Measurements from ENCODE around the gene INPP4A. TPM values are rescaled to one million over a fixed set of nuclear protein-coding genes. Genes with fewer than 3 reads are reported as not detected.

INPP4A gene
- total and polyA plus RNA-seq, 2 of the 13 experiments (the other 11 are each of a cell fraction or from before 2014, with no cell fraction given) = 10.1 to 10.9 TPM

DNA sequence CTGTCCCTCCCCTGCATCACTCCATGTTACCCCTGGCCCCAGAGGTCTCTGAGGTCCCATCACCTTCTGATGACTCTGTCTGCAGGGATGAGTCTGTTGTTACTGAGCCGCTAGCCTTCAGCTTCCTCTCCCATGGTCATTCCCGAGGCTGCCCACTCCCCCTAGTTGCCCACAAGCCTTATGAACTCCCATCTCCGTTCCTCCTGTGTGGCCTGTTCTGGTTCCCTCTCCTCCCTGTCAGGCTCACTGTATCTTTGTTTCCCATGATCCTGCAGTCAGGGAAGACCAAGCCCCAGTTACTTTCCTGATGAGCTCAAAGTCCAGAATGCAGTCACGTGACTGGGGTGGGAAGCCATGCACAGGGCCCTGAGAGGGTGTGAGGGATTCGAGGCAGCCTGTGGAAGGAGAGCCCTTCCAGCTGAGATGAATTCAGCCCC is 39.5 kb downstream of the INPP4A start (continued):
- TF ChIP-seq SOX5 (CRISPR knock-in tag; IDR thresholded peaks at IDR 0.05; ENCODE audit: borderline replicate concordance) (0 out of 2 replicates have a peak, but pooled peaks have one; percentile 19), FOXC1 (CRISPR knock-in tag; IDR thresholded peaks at IDR 0.05; ENCODE audit: borderline replicate concordance) (0 out of 2 replicates have a peak, but pooled peaks have one; percentile 41), THAP11 (CRISPR knock-in tag; IDR thresholded peaks at IDR 0.05) (peak; percentile 52; the same call in 1 of the 2 replicates), GATAD1 (CRISPR knock-in tag; IDR thresholded peaks at IDR 0.05) (peak; percentile 55), AKAP8 (CRISPR knock-in tag; IDR thresholded peaks at IDR 0.05) (no peak), ZNF839 (CRISPR knock-in tag; IDR thresholded peaks at IDR 0.05; ENCODE audit: borderline replicate concordance) (no peak), HIVEP1 (CRISPR knock-in tag; IDR thresholded peaks at IDR 0.05) (0 out of 2 replicates have a peak, but pooled peaks have one; percentile 35), CBX1 (IDR thresholded peaks at IDR 0.05; ENCODE audit: low read depth) (peak; percentile 70), ZFX (CRISPR knock-in tag; IDR thresholded peaks at IDR 0.05; ENCODE audit: low read depth) (peak; percentile 36; the same call in 1 of the 2 replicates), SALL1 (CRISPR knock-in tag; IDR thresholded peaks at IDR 0.05) (peak; percentile 66), ZNF614 (CRISPR knock-in tag; IDR thresholded peaks at IDR 0.05; ENCODE audit: borderline replicate concordance) (peak; percentile 37; the same call in 1 of the 2 replicates), HDAC2 (CRISPR knock-in tag; IDR thresholded peaks at IDR 0.05) (peak; percentile 41; the same call in 1 of the 2 replicates), SPEN (CRISPR knock-in tag; IDR thresholded peaks at IDR 0.05; ENCODE audit: low read depth) (peak; percentile 54; the same call in 1 of the 2 replicates), RAD51 (IDR thresholded peaks at IDR 0.05; ENCODE audit: borderline replicate concordance) (peak; percentile 94), ZNF605 (CRISPR knock-in tag; IDR thresholded peaks at IDR 0.05) (peak; percentile 52; the same call in 1 of the 2 replicates), TEAD3 (CRISPR knock-in tag; optimal IDR thresholded peaks at IDR 0.05; ENCODE audit: borderline replicate concordance) (peak; percentile 41), YY1 (IDR thresholded peaks at IDR 0.05; ENCODE audit: insufficient read depth, insufficient replicate concordance, low read depth, low read length) (peak; percentile 43), GATAD2A (CRISPR knock-in tag; IDR thresholded peaks at IDR 0.05) (peak; percentile 60; the same call in 1 of the 2 replicates)
- TF ChIP-seq, protein P1, sequence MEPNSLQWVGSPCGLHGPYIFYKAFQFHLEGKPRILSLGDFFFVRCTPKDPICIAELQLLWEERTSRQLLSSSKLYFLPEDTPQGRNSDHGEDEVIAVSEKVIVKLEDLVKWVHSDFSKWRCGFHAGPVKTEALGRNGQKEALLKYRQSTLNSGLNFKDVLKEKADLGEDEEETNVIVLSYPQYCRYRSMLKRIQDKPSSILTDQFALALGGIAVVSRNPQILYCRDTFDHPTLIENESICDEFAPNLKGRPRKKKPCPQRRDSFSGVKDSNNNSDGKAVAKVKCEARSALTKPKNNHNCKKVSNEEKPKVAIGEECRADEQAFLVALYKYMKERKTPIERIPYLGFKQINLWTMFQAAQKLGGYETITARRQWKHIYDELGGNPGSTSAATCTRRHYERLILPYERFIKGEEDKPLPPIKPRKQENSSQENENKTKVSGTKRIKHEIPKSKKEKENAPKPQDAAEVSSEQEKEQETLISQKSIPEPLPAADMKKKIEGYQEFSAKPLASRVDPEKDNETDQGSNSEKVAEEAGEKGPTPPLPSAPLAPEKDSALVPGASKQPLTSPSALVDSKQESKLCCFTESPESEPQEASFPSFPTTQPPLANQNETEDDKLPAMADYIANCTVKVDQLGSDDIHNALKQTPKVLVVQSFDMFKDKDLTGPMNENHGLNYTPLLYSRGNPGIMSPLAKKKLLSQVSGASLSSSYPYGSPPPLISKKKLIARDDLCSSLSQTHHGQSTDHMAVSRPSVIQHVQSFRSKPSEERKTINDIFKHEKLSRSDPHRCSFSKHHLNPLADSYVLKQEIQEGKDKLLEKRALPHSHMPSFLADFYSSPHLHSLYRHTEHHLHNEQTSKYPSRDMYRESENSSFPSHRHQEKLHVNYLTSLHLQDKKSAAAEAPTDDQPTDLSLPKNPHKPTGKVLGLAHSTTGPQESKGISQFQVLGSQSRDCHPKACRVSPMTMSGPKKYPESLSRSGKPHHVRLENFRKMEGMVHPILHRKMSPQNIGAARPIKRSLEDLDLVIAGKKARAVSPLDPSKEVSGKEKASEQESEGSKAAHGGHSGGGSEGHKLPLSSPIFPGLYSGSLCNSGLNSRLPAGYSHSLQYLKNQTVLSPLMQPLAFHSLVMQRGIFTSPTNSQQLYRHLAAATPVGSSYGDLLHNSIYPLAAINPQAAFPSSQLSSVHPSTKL (CRISPR knock-in tag; IDR thresholded peaks at IDR 0.05) = peak; percentile 48; the same call in 1 of the 2 replicates
- TF ChIP-seq, protein P2, sequence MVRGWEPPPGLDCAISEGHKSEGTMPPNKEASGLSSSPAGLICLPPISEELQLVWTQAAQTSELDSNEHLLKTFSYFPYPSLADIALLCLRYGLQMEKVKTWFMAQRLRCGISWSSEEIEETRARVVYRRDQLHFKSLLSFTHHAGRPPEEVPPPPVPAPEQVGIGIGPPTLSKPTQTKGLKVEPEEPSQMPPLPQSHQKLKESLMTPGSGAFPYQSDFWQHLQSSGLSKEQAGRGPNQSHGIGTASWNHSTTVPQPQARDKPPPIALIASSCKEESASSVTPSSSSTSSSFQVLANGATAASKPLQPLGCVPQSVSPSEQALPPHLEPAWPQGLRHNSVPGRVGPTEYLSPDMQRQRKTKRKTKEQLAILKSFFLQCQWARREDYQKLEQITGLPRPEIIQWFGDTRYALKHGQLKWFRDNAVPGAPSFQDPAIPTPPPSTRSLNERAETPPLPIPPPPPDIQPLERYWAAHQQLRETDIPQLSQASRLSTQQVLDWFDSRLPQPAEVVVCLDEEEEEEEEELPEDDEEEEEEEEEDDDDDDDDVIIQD (CRISPR knock-in tag; IDR thresholded peaks at IDR 0.05; ENCODE audit: low read depth) = peak; percentile 79; the same call in 1 of the 2 replicates
- TF ChIP-seq, protein P3, sequence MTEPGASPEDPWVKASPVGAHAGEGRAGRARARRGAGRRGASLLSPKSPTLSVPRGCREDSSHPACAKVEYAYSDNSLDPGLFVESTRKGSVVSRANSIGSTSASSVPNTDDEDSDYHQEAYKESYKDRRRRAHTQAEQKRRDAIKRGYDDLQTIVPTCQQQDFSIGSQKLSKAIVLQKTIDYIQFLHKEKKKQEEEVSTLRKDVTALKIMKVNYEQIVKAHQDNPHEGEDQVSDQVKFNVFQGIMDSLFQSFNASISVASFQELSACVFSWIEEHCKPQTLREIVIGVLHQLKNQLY (CRISPR knock-in tag; IDR thresholded peaks at IDR 0.05) = 0 out of 2 replicates have a peak, but pooled peaks have one; percentile 71
- TF ChIP-seq, protein P4, sequence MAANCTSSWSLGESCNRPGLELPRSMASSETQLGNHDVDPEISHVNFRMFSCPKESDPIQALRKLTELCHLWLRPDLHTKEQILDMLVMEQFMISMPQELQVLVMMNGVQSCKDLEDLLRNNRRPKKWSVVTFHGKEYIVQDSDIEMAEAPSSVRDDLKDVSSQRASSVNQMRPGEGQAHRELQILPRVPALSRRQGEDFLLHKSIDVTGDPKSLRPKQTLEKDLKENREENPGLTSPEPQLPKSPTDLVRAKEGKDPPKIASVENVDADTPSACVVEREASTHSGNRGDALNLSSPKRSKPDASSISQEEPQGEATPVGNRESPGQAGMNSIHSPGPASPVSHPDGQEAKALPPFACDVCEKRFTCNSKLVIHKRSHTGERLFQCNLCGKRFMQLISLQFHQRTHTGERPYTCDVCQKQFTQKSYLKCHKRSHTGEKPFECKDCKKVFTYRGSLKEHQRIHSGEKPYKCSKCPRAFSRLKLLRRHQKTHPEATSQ (CRISPR knock-in tag; IDR thresholded peaks at IDR 0.05; ENCODE audit: borderline replicate concordance) = no peak
- TF ChIP-seq, protein P5, sequence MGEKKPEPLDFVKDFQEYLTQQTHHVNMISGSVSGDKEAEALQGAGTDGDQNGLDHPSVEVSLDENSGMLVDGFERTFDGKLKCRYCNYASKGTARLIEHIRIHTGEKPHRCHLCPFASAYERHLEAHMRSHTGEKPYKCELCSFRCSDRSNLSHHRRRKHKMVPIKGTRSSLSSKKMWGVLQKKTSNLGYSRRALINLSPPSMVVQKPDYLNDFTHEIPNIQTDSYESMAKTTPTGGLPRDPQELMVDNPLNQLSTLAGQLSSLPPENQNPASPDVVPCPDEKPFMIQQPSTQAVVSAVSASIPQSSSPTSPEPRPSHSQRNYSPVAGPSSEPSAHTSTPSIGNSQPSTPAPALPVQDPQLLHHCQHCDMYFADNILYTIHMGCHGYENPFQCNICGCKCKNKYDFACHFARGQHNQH (CRISPR knock-in tag; IDR thresholded peaks at IDR 0.05) = peak; percentile 60; the same call in 1 of the 2 replicates
